SK-N-MC (cell line): ENCODE results near the gene FBXL17.

Source experiments
- DNase-seq: peaks from one replicate; pipeline ENCODE4 v3.0.0-alpha.2; 2011; ENCODE audit warnings: low read depth, low spot score
- H3K27ac ChIP-seq: fragments of 200-600 bp; sonication (generic); 2 replicates; pipeline ENCODE4 v1.5.1; 2016; ENCODE audit warnings: mixed run types
- H3K36me3 ChIP-seq: fragments of 200-600 bp; sonication (generic); 2 replicates; pipeline ENCODE4 v1.6.1; 2017; ENCODE audit warnings: antibody characterized with exemption, low read length, mixed read lengths; ENCODE audit not compliant: insufficient read depth
- H3K4me3 ChIP-seq: fragments of 200-600 bp; sonication (generic); 2 replicates; pipeline ENCODE4 v1.5.1; 2016
- H3K9ac ChIP-seq: fragments of 200-600 bp; sonication (generic); 2 replicates; pipeline ENCODE4 v1.8.0; 2017; ENCODE audit warnings: mixed run types, mixed read lengths; ENCODE audit not compliant: insufficient read length
- H3K9me3 ChIP-seq: fragments of 200-600 bp; sonication (generic); 2 replicates; pipeline ENCODE4 v1.6.1; 2017; ENCODE audit warnings: low read depth, mild to moderate bottlenecking, antibody characterized with exemption, low read length, moderate library complexity, mixed read lengths
- EZH2 ChIP-seq: fragments of 200-600 bp; sonication (generic); IDR thresholded peaks from one replicate; pipeline ENCODE4 v1.6.1; 2017; ENCODE audit warnings: antibody characterized with exemption
- FOXP2 ChIP-seq: optimal IDR thresholded peaks from 2 replicates; pipeline ENCODE3; 2011; ENCODE audit warnings: mild to moderate bottlenecking, moderate library complexity; ENCODE audit not compliant: insufficient read depth; ENCODE audit errors: extremely low read length, control extremely low read depth
- POLR2AphosphoS5 ChIP-seq: IDR thresholded peaks from 2 replicates; pipeline ENCODE4 v1.6.1; 2012; ENCODE audit warnings: mild to moderate bottlenecking, low read depth, low read length, borderline replicate concordance

Gene FBXL17

GRCh38 chr5:108220834-108221233, 161.1 kb downstream of the FBXL17 start:
- Histone ChIP-seq H3K27ac (no peak overlapping the region), H3K9ac (no peak overlapping the region), H3K36me3 (no peaks in the 10 kb centered on the region), H3K9me3 (no peaks in the 10 kb centered on the region), H3K4me3 (no peak overlapping the region)
- DNase-seq = no peak
- TF ChIP-seq EZH2 = no peak
- TF ChIP-seq FOXP2 = no peak

GRCh38 chr5:108216890-108217289, 165.0 kb downstream of the FBXL17 start:
- no peak for DNase-seq
- H3K4me3 ChIP-seq = no peak overlapping the region
- no peaks in the 10 kb centered on the region for H3K36me3 ChIP-seq
- no peaks in the 10 kb centered on the region for H3K9me3 ChIP-seq
- TF ChIP-seq EZH2 (no peak), POLR2AphosphoS5 (no peak), FOXP2 (no peak)
- H3K9ac ChIP-seq = no peak overlapping the region
- no peak overlapping the region for H3K27ac ChIP-seq

- TF ChIP-seq POLR2AphosphoS5 (no peak), FOXP2 (no peak), EZH2 (no peak)
- no peaks in the 10 kb centered on the region for H3K9me3 ChIP-seq
- H3K27ac ChIP-seq = no peak overlapping the region
- H3K4me3 ChIP-seq = no peak overlapping the region
- DNase-seq = no peak
- no peak overlapping the region for H3K9ac ChIP-seq
- no peaks in the 10 kb centered on the region for H3K36me3 ChIP-seq
These were observed 167.0 kb downstream of the FBXL17 start for GRCh38 chr5:108214857-108215256.

- Histone ChIP-seq H3K36me3 (no peaks in the 10 kb centered on the region), H3K27ac (no peak overlapping the region), H3K9me3 (no peaks in the 10 kb centered on the region), H3K9ac (no peak overlapping the region), H3K4me3 (no peak overlapping the region)
- DNase-seq = no peak
- TF ChIP-seq FOXP2 (no peak), EZH2 (no peak), POLR2AphosphoS5 (no peak)
These were observed 169.0 kb downstream of the FBXL17 start for GRCh38 chr5:108212775-108213346.

GRCh38 chr5:108206707-108207106, 175.2 kb downstream of the FBXL17 start:
- DNase-seq = no peak
- no peak overlapping the region for H3K4me3 ChIP-seq
- H3K36me3 ChIP-seq = no peaks in the 10 kb centered on the region
- no peak overlapping the region for H3K27ac ChIP-seq
- H3K9ac ChIP-seq = no peak overlapping the region
- TF ChIP-seq POLR2AphosphoS5 (no peak), FOXP2 (no peak), EZH2 (no peak)
- no peaks in the 10 kb centered on the region for H3K9me3 ChIP-seq

- no peak for TF ChIP-seq POLR2AphosphoS5
- no peak for TF ChIP-seq FOXP2
- no peak for TF ChIP-seq EZH2
- no peak overlapping the region for H3K9ac ChIP-seq
- no peak overlapping the region for H3K27ac ChIP-seq
- no peak for DNase-seq
- no peaks in the 10 kb centered on the region for H3K36me3 ChIP-seq
- no peak overlapping the region for H3K4me3 ChIP-seq
- no peaks in the 10 kb centered on the region for H3K9me3 ChIP-seq
These were observed 180.2 kb downstream of the FBXL17 start for GRCh38 chr5:108201721-108202120.

GRCh38 chr5:108196276-108196675, 185.6 kb downstream of the FBXL17 start:
- Histone ChIP-seq H3K36me3 (no peaks in the 10 kb centered on the region), H3K9me3 (no peaks in the 10 kb centered on the region), H3K27ac (no peak overlapping the region), H3K4me3 (no peak overlapping the region), H3K9ac (no peak overlapping the region)
- no peak for TF ChIP-seq POLR2AphosphoS5
- TF ChIP-seq EZH2 = no peak
- TF ChIP-seq FOXP2 = no peak
- DNase-seq = no peak

GRCh38 chr5:108193021-108193795, 188.7 kb downstream of the FBXL17 start:
- no peak for DNase-seq
- TF ChIP-seq EZH2 (no peak), POLR2AphosphoS5 (no peak), FOXP2 (no peak)
- H3K9me3 ChIP-seq = no peaks in the 10 kb centered on the region
- H3K27ac ChIP-seq = no peak overlapping the region
- H3K4me3 ChIP-seq = no peak overlapping the region
- H3K36me3 ChIP-seq = no peaks in the 10 kb centered on the region
- no peak overlapping the region for H3K9ac ChIP-seq

GRCh38 chr5:108184940-108185339, 197.0 kb downstream of the FBXL17 start:
- Histone ChIP-seq H3K9me3 (no peaks in the 10 kb centered on the region), H3K27ac (no peak overlapping the region), H3K36me3 (no peaks in the 10 kb centered on the region), H3K9ac (no peak overlapping the region), H3K4me3 (no peak overlapping the region)
- TF ChIP-seq EZH2 = no peak
- DNase-seq = no peak
